WERI-Rb-1 (cell line): ENCODE results near the gene EFTUD2.

Source experiments
- DNase-seq: peaks from one replicate; pipeline ENCODE4 v3.0.0-alpha.2; 2020
- H3K27ac ChIP-seq: fragments of 250-450 bp; sonication (Bioruptor Pico); 2 replicates; pipeline ENCODE4 v1.5.1; 2020; ENCODE audit warnings: mild to moderate bottlenecking, moderate library complexity
- H3K27me3 ChIP-seq: fragments of 250-450 bp; sonication (Bioruptor Pico); 2 replicates; pipeline ENCODE4 v1.5.1; 2021; ENCODE audit warnings: mild to moderate bottlenecking, low read depth, moderate library complexity; ENCODE audit not compliant: insufficient read depth, severe bottlenecking
- H3K36me3 ChIP-seq: fragments of 250-450 bp; sonication (Bioruptor Pico); 2 replicates; pipeline ENCODE4 v1.5.1; 2020; ENCODE audit warnings: mild to moderate bottlenecking, moderate library complexity
- H3K4me3 ChIP-seq: 2 replicates; pipeline ENCODE4 v1.5.1; 2011; ENCODE audit warnings: low read depth, mild to moderate bottlenecking, control low read depth, low read length
- H3K9me3 ChIP-seq: fragments of 250-450 bp; sonication (Bioruptor Pico); 2 replicates; pipeline ENCODE4 v1.5.1; 2021; ENCODE audit warnings: mild to moderate bottlenecking, moderate library complexity; ENCODE audit not compliant: severe bottlenecking
- TF ChIP-seq, protein P1 (sequence below): IDR thresholded peaks from 2 replicates; pipeline ENCODE4 v1.5.1; 2011; ENCODE audit warnings: low read depth, mild to moderate bottlenecking, control low read depth, inconsistent platforms, low read length

Gene EFTUD2

DNA sequence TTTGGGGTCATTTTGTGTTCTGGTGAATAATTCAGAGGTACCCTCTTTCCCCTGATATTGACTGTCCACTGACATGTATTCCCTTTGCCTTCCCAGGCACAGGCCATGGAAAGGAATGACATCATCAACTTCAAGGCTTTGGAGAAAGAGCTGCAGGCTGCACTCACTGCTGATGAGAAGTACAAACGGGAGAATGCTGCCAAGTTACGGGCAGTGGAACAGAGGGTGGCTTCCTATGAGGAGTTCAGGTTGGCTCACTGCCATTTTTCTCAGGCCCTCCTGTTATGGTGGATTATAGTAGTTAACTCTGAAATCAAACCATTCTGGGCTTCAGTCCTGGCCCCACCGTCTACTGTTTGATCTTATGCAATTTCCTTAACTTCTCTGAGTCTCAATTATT, 1.6 kb upstream of the EFTUD2 start:
- no peaks in the 10 kb centered on the region for H3K9me3 ChIP-seq
- no peaks in the 10 kb centered on the region for H3K27me3 ChIP-seq
- H3K4me3 ChIP-seq = no peak overlapping the region
- H3K36me3 ChIP-seq = peaks cover 12% of the 10 kb centered on the region
- H3K27ac ChIP-seq = no peak overlapping the region
- DNase-seq = no peak
- TF ChIP-seq, protein P1, sequence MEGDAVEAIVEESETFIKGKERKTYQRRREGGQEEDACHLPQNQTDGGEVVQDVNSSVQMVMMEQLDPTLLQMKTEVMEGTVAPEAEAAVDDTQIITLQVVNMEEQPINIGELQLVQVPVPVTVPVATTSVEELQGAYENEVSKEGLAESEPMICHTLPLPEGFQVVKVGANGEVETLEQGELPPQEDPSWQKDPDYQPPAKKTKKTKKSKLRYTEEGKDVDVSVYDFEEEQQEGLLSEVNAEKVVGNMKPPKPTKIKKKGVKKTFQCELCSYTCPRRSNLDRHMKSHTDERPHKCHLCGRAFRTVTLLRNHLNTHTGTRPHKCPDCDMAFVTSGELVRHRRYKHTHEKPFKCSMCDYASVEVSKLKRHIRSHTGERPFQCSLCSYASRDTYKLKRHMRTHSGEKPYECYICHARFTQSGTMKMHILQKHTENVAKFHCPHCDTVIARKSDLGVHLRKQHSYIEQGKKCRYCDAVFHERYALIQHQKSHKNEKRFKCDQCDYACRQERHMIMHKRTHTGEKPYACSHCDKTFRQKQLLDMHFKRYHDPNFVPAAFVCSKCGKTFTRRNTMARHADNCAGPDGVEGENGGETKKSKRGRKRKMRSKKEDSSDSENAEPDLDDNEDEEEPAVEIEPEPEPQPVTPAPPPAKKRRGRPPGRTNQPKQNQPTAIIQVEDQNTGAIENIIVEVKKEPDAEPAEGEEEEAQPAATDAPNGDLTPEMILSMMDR = no peak

DNA sequence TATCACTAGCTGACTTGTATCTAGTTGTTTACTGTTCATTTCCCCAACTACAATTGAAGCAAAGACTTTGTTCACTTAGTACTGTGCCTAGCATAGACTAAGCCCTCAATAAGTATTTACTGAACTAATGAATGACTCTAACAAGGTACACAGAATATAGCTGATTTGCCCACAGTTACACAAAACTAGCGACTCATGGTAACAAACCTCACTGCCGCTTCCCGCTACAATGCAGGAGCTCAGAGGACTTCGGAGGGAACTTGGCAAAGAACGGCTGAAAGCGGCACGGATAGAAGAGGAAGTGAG, 524 bp downstream of the EFTUD2 start:
- TF ChIP-seq, protein P1 = no peak
- Histone ChIP-seq H3K36me3 (peaks cover 30% of the 10 kb centered on the region), H3K4me3 (peak overlapping the region; percentile 94), H3K27me3 (no peaks in the 10 kb centered on the region), H3K9me3 (no peaks in the 10 kb centered on the region), H3K27ac (peak overlapping the region; percentile 100)
- DNase-seq = no peak

DNA sequence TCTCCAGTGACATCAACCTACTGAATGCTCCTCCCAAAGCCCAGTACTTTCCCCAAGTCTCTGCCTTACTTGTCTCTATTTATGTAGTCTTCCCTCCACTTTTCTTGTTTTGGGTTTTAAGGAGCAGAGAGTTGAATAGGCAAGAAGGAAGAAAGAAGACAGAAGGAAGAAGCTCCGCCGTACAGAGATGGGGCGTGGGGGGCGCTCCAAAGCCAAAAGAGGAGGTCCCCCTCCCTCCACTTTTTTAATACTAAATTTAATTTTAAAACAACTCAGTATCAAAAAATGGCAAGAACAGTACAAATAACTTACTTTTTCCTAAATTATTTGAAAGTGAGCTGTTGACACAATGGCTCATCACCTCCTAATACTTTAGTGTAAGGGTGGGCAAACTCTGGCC, 4.6 kb downstream of the EFTUD2 start:
- peaks cover 63% of the 10 kb centered on the region for H3K36me3 ChIP-seq
- H3K27ac ChIP-seq = no peak overlapping the region
- no peaks in the 10 kb centered on the region for H3K9me3 ChIP-seq
- H3K27me3 ChIP-seq = no peaks in the 10 kb centered on the region
- TF ChIP-seq, protein P1 = peak; percentile 28; the same call in 1 of the 2 replicates
- H3K4me3 ChIP-seq = no peak overlapping the region
- no peak for DNase-seq

DNA sequence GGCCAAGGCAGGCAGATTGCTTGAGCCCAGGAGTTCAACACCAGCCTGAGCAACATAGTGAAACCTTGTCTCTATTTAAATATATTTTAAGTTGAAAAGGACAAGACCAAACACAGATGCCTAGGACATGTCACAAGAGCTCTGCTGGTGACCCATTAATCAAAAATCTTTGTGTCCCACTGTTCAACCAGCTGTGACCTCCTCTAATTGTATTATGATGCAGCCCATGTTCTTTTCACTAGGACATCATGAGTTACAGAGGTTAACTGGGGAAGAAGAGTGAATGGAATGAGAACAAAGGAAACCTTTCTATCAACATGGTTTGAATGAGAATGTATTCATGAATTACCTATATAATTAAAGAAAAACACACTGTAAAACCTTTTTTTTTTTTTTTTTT, 7.0 kb downstream of the EFTUD2 start:
- no peaks in the 10 kb centered on the region for H3K9me3 ChIP-seq
- no peaks in the 10 kb centered on the region for H3K27me3 ChIP-seq
- H3K36me3 ChIP-seq = peaks cover 79% of the 10 kb centered on the region
- H3K27ac ChIP-seq = no peak overlapping the region
- H3K4me3 ChIP-seq = no peak overlapping the region
- TF ChIP-seq, protein P1 = no peak
- DNase-seq = no peak

DNA sequence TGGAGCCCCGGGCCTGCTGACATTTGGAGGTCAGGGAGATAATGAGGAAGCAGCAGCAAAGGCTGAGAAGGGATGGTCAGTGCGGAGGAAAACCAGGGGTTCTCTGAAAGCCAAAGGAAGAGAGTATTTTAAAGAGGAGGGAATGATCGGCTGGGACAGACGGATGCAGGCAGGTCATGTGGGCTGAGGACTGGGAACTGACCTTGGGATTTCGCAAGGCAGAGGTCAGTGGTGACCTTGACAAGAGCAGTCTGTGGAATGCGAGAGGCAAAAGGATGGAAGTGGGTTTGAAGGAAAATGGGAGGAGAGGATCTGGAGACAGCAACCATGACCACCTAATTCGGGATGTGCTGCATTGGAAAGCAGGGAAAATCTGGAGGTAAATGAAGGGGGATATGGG, 10.2 kb downstream of the EFTUD2 start:
- no peak for DNase-seq
- no peak overlapping the region for H3K27ac ChIP-seq
- peaks cover 88% of the 10 kb centered on the region for H3K36me3 ChIP-seq
- no peaks in the 10 kb centered on the region for H3K27me3 ChIP-seq
- H3K9me3 ChIP-seq = no peaks in the 10 kb centered on the region
- H3K4me3 ChIP-seq = no peak overlapping the region
- TF ChIP-seq, protein P1 = no peak
